ENCODE data around the gene TBC1D14. TPM values are rescaled to one million over a fixed set of nuclear protein-coding genes. Genes with fewer than 3 reads are reported as not detected.

Gene TBC1D14
- total RNA-seq, 2 experiments from 2014 or later: 49.0 to 49.1 TPM

GRCh38 chr4:7029212-7029611, 119.6 kb downstream of the TBC1D14 start:
- Mint-ChIP-seq H3K27ac (no peak overlapping the region), H3K4me1 (peaks cover 3% of the 10 kb centered on the region), H3K9me3 (ENCODE audit: low read depth) (no peaks in the 10 kb centered on the region), H3K4me3 (no peak overlapping the region), H3K36me3 (peaks cover 27% of the 10 kb centered on the region), H3K27me3 (no peaks in the 10 kb centered on the region)
- CTCF ChIA-PET: no interaction called here
- ATAC-seq: no peak
- no peak for DNase-seq

GRCh38 chr4:7029921-7030320, 120.3 kb downstream of the TBC1D14 start:
- Mint-ChIP-seq H3K4me3 (no peak overlapping the region), H3K4me1 (peaks cover 3% of the 10 kb centered on the region), H3K27ac (no peak overlapping the region), H3K9me3 (ENCODE audit: low read depth) (no peaks in the 10 kb centered on the region), H3K36me3 (peaks cover 27% of the 10 kb centered on the region), H3K27me3 (no peaks in the 10 kb centered on the region)
- ATAC-seq: no peak
- no peak for DNase-seq
- CTCF ChIA-PET: interaction anchor here (1.2 kb wide), 1 partner anchor 13 kb away, joined by 7 read pairs; the partner anchor contains the start of gene TADA2B

- peaks cover 3% of the 10 kb centered on the region for H3K4me1 Mint-ChIP-seq
- no peak overlapping the region for H3K4me3 Mint-ChIP-seq
- H3K36me3 Mint-ChIP-seq: peaks cover 26% of the 10 kb centered on the region
- no peaks in the 10 kb centered on the region for H3K27me3 Mint-ChIP-seq
- H3K9me3 Mint-ChIP-seq (ENCODE audit: low read depth): no peaks in the 10 kb centered on the region
- ATAC-seq: no peak
- DNase-seq: no peak
- CTCF ChIA-PET: interaction anchor here (1.2 kb wide), 1 partner anchor 12 kb away, joined by 7 read pairs; the partner anchor contains the start of gene TADA2B
- H3K27ac Mint-ChIP-seq: no peak overlapping the region
Measured at GRCh38 chr4:7030856-7031255, 121.2 kb downstream of the TBC1D14 start.

GRCh38 chr4:7031558-7032449, 122.2 kb downstream of the TBC1D14 start:
- peaks cover 22% of the 10 kb centered on the region for H3K36me3 Mint-ChIP-seq
- H3K4me1 Mint-ChIP-seq: peaks cover 3% of the 10 kb centered on the region

GRCh38 chr4:7032596-7032995, 123.0 kb downstream of the TBC1D14 start:
- no peak overlapping the region for H3K27ac Mint-ChIP-seq
- no peaks in the 10 kb centered on the region for H3K27me3 Mint-ChIP-seq
- CTCF ChIA-PET: interaction anchor here (1.3 kb wide), 1 partner anchor 10 kb away, joined by 3 read pairs; the partner anchor contains the start of gene TADA2B

More at GRCh38 chr4:7031558-7032449, 122.2 kb downstream of the TBC1D14 start:
- no peak for DNase-seq
- Mint-ChIP-seq H3K9me3 (ENCODE audit: low read depth) (no peaks in the 10 kb centered on the region), H3K27ac (no peak overlapping the region), H3K27me3 (no peaks in the 10 kb centered on the region), H3K4me3 (no peak overlapping the region)
- no peak for ATAC-seq
- CTCF ChIA-PET: interaction anchor here (1.3 kb wide), 1 partner anchor 11 kb away, joined by 3 read pairs; the partner anchor contains the start of gene TADA2B

GRCh38 chr4:7034262-7035081, 124.8 kb downstream of the TBC1D14 start:
- ATAC-seq (no peak), DNase-seq (no peak)
- Mint-ChIP-seq H3K9me3 (ENCODE audit: low read depth) (no peaks in the 10 kb centered on the region), H3K27ac (no peak overlapping the region), H3K27me3 (no peaks in the 10 kb centered on the region), H3K4me1 (no peaks in the 10 kb centered on the region), H3K4me3 (no peak overlapping the region), H3K36me3 (peaks cover 10% of the 10 kb centered on the region)
- CTCF ChIA-PET: interaction anchor here (1.5 kb wide), 1 partner anchor 8 kb away, joined by 3 read pairs; a partner anchor contains a TSS

More at GRCh38 chr4:7032596-7032995, 123.0 kb downstream of the TBC1D14 start:
- Mint-ChIP-seq H3K4me3 (no peak overlapping the region), H3K9me3 (ENCODE audit: low read depth) (no peaks in the 10 kb centered on the region), H3K36me3 (peaks cover 16% of the 10 kb centered on the region), H3K4me1 (peaks cover 3% of the 10 kb centered on the region)
- ATAC-seq (no peak), DNase-seq (no peak)

- H3K36me3 Mint-ChIP-seq: no peaks in the 10 kb centered on the region
- DNase-seq: no peak
Measured at GRCh38 chr4:7037425-7037824, 127.8 kb downstream of the TBC1D14 start.

GRCh38 chr4:7040765-7041164, 131.1 kb downstream of the TBC1D14 start:
- ATAC-seq (no peak), DNase-seq (no peak)
- Mint-ChIP-seq H3K4me1 (peaks cover 25% of the 10 kb centered on the region), H3K27ac (no peak overlapping the region), H3K36me3 (no peaks in the 10 kb centered on the region), H3K27me3 (peaks cover 11% of the 10 kb centered on the region), H3K9me3 (ENCODE audit: low read depth) (no peaks in the 10 kb centered on the region), H3K4me3 (no peak overlapping the region)
- CTCF ChIA-PET: interaction anchor here (1.0 to 7.3 kb wide), 4 partner anchors 10 to 67 kb away, joined by 3 to 153 read pairs (median 3); partner anchors contain the start of gene GRPEL1

More at GRCh38 chr4:7037425-7037824, 127.8 kb downstream of the TBC1D14 start:
- H3K9me3 Mint-ChIP-seq (ENCODE audit: low read depth): no peaks in the 10 kb centered on the region
- H3K4me1 Mint-ChIP-seq: peaks cover 7% of the 10 kb centered on the region
- no peak overlapping the region for H3K4me3 Mint-ChIP-seq
- no peak for ATAC-seq
- CTCF ChIA-PET: no interaction called here
- no peak overlapping the region for H3K27ac Mint-ChIP-seq
- peaks cover 11% of the 10 kb centered on the region for H3K27me3 Mint-ChIP-seq

GRCh38 chr4:7041246-7041645, 131.6 kb downstream of the TBC1D14 start:
- CTCF ChIA-PET: interaction anchor here (0.9 to 7.3 kb wide), 4 partner anchors 9 to 322 kb away, joined by 3 to 153 read pairs (median 3); partner anchors contain the start of gene GRPEL1
- no peak overlapping the region for H3K4me3 Mint-ChIP-seq
- ATAC-seq: no peak

GRCh38 chr4:7041801-7042502, 132.3 kb downstream of the TBC1D14 start:
- peak overlapping the region; percentile 84 for H3K4me3 Mint-ChIP-seq
- ATAC-seq (no peak), DNase-seq (no peak)
- peaks cover 36% of the 10 kb centered on the region for H3K4me1 Mint-ChIP-seq
- no peaks in the 10 kb centered on the region for H3K9me3 Mint-ChIP-seq (ENCODE audit: low read depth)
- no peaks in the 10 kb centered on the region for H3K36me3 Mint-ChIP-seq
- peak overlapping the region; percentile 52 for H3K27ac Mint-ChIP-seq
- CTCF ChIA-PET: interaction anchor here (0.8 to 7.3 kb wide), 18 partner anchors 9 to 368 kb away, joined by 3 to 153 read pairs (median 3); partner anchors contain the start of gene GRPEL1
- peaks cover 11% of the 10 kb centered on the region for H3K27me3 Mint-ChIP-seq

More at GRCh38 chr4:7041246-7041645, 131.6 kb downstream of the TBC1D14 start:
- DNase-seq: no peak
- peaks cover 11% of the 10 kb centered on the region for H3K27me3 Mint-ChIP-seq
- H3K9me3 Mint-ChIP-seq (ENCODE audit: low read depth): no peaks in the 10 kb centered on the region
- H3K36me3 Mint-ChIP-seq: no peaks in the 10 kb centered on the region
- H3K4me1 Mint-ChIP-seq: peaks cover 29% of the 10 kb centered on the region
- no peak overlapping the region for H3K27ac Mint-ChIP-seq

GRCh38 chr4:7042503-7043283, 133.1 kb downstream of the TBC1D14 start:
- Mint-ChIP-seq H3K27me3 (peaks cover 11% of the 10 kb centered on the region), H3K4me1 (peaks cover 40% of the 10 kb centered on the region), H3K4me3 (peak overlapping the region; percentile 84), H3K36me3 (no peaks in the 10 kb centered on the region), H3K27ac (peak overlapping the region; percentile 72), H3K9me3 (ENCODE audit: low read depth) (no peaks in the 10 kb centered on the region)
- DNase-seq (peak; percentile 95), ATAC-seq (peak; percentile 91)
- CTCF ChIA-PET: interaction anchor here (0.6 to 7.3 kb wide), 29 partner anchors 9 to 470 kb away, joined by 3 to 153 read pairs (median 3); partner anchors contain the start of genes GRPEL1 and TBC1D14
